Neutrophil (primary cell): ENCODE data around the gene GALNT18.

Experiments used
- H3K27ac ChIP-seq: fragments of 200-600 bp; sonication (generic); 2 replicates; pipeline ENCODE4 v1.5.1; 2016; ENCODE audit warnings: mild to moderate bottlenecking, moderate library complexity
- H3K27me3 ChIP-seq: fragments of 200-600 bp; sonication (generic); 2 replicates; pipeline ENCODE4 v1.6.0; 2016; ENCODE audit warnings: mild to moderate bottlenecking
- H3K36me3 ChIP-seq: fragments of 200-600 bp; sonication (generic); 2 replicates; pipeline ENCODE4 v1.5.1; 2017
- H3K4me1 ChIP-seq, 2 experiments: fragments of 200-600 bp in 1 of 2; sonication (generic) in 1 of 2; 1 replicate in 1 of 2; 2 replicates in 1 of 2; pipeline versions ENCODE4 v1.5.1 to v1.6.1; 2013 to 2016; ENCODE audit warnings: low read depth in 1 of 2, low read length in 1 of 2, mild to moderate bottlenecking in 1 of 2, moderate library complexity in 1 of 2; ENCODE audit not compliant: control insufficient read depth in 1 of 2, insufficient read depth in 1 of 2
- H3K4me3 ChIP-seq, 2 experiments: fragments of 200-600 bp in 1 of 2; sonication (generic) in 1 of 2; 1 replicate in 1 of 2; 2 replicates in 1 of 2; pipeline ENCODE4 v1.5.1; 2013 to 2016; ENCODE audit warnings: low read depth in 1 of 2, low read length in 1 of 2, mild to moderate bottlenecking in 1 of 2, moderate library complexity in 1 of 2
- H3K9me3 ChIP-seq: fragments of 200-600 bp; sonication (generic); 2 replicates; pipeline ENCODE4 v1.5.1; 2016
- CTCF ChIP-seq: fragments of 200-600 bp; sonication (generic); IDR thresholded peaks from 2 replicates; pipeline ENCODE4 v1.5.1; 2016; ENCODE audit warnings: antibody characterized with exemption

GALNT18 gene

GRCh38 chr11:11602011-11602410, 19.8 kb downstream of the GALNT18 start:
- no peak for TF ChIP-seq CTCF
- Histone ChIP-seq H3K9me3 (no peaks in the 10 kb centered on the region), H3K27ac (no peak overlapping the region), H3K4me1 (no peaks in the 10 kb centered on the region), H3K4me3 (no peak overlapping the region), H3K27me3 (peaks cover 14% of the 10 kb centered on the region), H3K36me3 (no peaks in the 10 kb centered on the region)

- TF ChIP-seq CTCF: no peak
- H3K9me3 ChIP-seq: no peaks in the 10 kb centered on the region
- H3K4me3 ChIP-seq: no peak overlapping the region
- H3K4me1 ChIP-seq: no peaks in the 10 kb centered on the region
- peaks cover 4% of the 10 kb centered on the region for H3K27me3 ChIP-seq
- H3K36me3 ChIP-seq: no peaks in the 10 kb centered on the region
- no peak overlapping the region for H3K27ac ChIP-seq
These were observed 21.5 kb downstream of the GALNT18 start for GRCh38 chr11:11600288-11600687.

GRCh38 chr11:11598243-11598642, 23.6 kb downstream of the GALNT18 start:
- no peak overlapping the region for H3K4me3 ChIP-seq
- no peak for TF ChIP-seq CTCF
- H3K36me3 ChIP-seq: no peaks in the 10 kb centered on the region
- H3K9me3 ChIP-seq: no peaks in the 10 kb centered on the region
- H3K4me1 ChIP-seq: no peaks in the 10 kb centered on the region
- H3K27ac ChIP-seq: no peak overlapping the region
- peaks cover 4% of the 10 kb centered on the region for H3K27me3 ChIP-seq

- H3K27ac ChIP-seq: no peak overlapping the region
- no peak for TF ChIP-seq CTCF
- H3K27me3 ChIP-seq: peaks cover 4% of the 10 kb centered on the region
- H3K36me3 ChIP-seq: no peaks in the 10 kb centered on the region
- no peaks in the 10 kb centered on the region for H3K9me3 ChIP-seq
- H3K4me1 ChIP-seq: no peaks in the 10 kb centered on the region
- H3K4me3 ChIP-seq: no peak overlapping the region
These were observed 27.6 kb downstream of the GALNT18 start for GRCh38 chr11:11594162-11594561.

- TF ChIP-seq CTCF: no peak
- Histone ChIP-seq H3K9me3 (no peaks in the 10 kb centered on the region), H3K36me3 (no peaks in the 10 kb centered on the region), H3K27me3 (peaks cover 12% of the 10 kb centered on the region), H3K4me3 (no peak overlapping the region), H3K27ac (no peak overlapping the region), H3K4me1 (no peaks in the 10 kb centered on the region)
These were observed 29.6 kb downstream of the GALNT18 start for GRCh38 chr11:11592146-11592684.

GRCh38 chr11:11589437-11589836, 32.4 kb downstream of the GALNT18 start:
- Histone ChIP-seq H3K4me3 (no peak overlapping the region), H3K4me1 (no peaks in the 10 kb centered on the region), H3K36me3 (no peaks in the 10 kb centered on the region), H3K27me3 (peaks cover 8% of the 10 kb centered on the region), H3K27ac (no peak overlapping the region), H3K9me3 (no peaks in the 10 kb centered on the region)
- TF ChIP-seq CTCF: no peak
